Esophagus (tissue), 2 donors: ENCODE results near the gene NBPF20. TPM values are rescaled to one million over a fixed set of nuclear protein-coding genes. Genes with fewer than 3 reads are reported as not detected.
"Not testable (repeated sequence)": the region's sequence is repeated elsewhere in the genome, so short reads cannot be mapped to it uniquely, and the experiment has no call there.

Experiments
- H3K27ac ChIP-seq, 2 donors: one replicate each; pipeline ENCODE4 v1.5.1; 2013; ENCODE audit warnings: low read depth in 2 of 2, mild to moderate bottlenecking in 2 of 2, inconsistent platforms in 1 of 2, low read length in 1 of 2, moderate library complexity in 1 of 2
- H3K27me3 ChIP-seq, 2 donors: one replicate each; pipeline ENCODE4 v1.6.1; 2013; ENCODE audit warnings: low read length in 2 of 2, control low read depth in 1 of 2, mild to moderate bottlenecking in 1 of 2; ENCODE audit not compliant: insufficient read depth in 2 of 2, control insufficient read depth in 1 of 2
- H3K36me3 ChIP-seq, 2 donors: one replicate each; pipeline ENCODE4 v1.6.1; 2013; ENCODE audit warnings: low read length in 1 of 2; ENCODE audit not compliant: control insufficient read depth in 2 of 2, insufficient read depth in 2 of 2
- H3K4me1 ChIP-seq, 2 donors: one replicate each; pipeline ENCODE4 v1.6.1; 2013; ENCODE audit warnings: low read length in 1 of 2; ENCODE audit not compliant: control insufficient read depth in 2 of 2, insufficient read depth in 2 of 2
- H3K4me3 ChIP-seq, 2 donors: one replicate each; pipeline ENCODE4 v1.5.1; 2013; ENCODE audit warnings: low read length in 2 of 2, mild to moderate bottlenecking in 2 of 2, low read depth in 1 of 2, moderate library complexity in 1 of 2
- H3K9me3 ChIP-seq, 2 donors: one replicate each; pipeline ENCODE4 v1.6.1; 2013; ENCODE audit warnings: mild to moderate bottlenecking in 2 of 2, low read depth in 1 of 2, low read length in 1 of 2, moderate library complexity in 1 of 2; ENCODE audit not compliant: control insufficient read depth in 2 of 2, insufficient read depth in 1 of 2
- WGBS, 2 donors: extraction: QIAGEN DNeasy Blood & Tissue Kit; methylation state at CpG; one replicate each; pipeline ENCODE4 v1.1.7; 2013; 5-methylcytosine and 5-hydroxymethylcytosine counted together
- polyA plus RNA-seq, 2 donors: library from polyadenylated mRNA; stranded (reverse); fragments of 200-250 nt; gene quantifications; one replicate each; pipeline ENCODE4 v1.2.3, GENCODE V29; 2013
- donor health status: healthy with polysubstance abuse.
- donor health status: Bipolar disorder and iron deficiency.

Gene NBPF20
- polyA plus RNA-seq: under 1 TPM; 0.46 to 0.47 TPM

- peak within 1 kb of the TSS; percentile 65 to 76 for H3K4me3 ChIP-seq
- peaks cover 0 to 2% of the 10 kb centered on the region in 2 donors for H3K4me1 ChIP-seq
- H3K27ac ChIP-seq: no peak within 1 kb of the TSS
- H3K36me3 ChIP-seq: no peaks in the 10 kb centered on the region
- 0 to 1% methylated on average over 49 to 50 of the region's 50 CpGs for WGBS, 2 donors
- no peaks in the 10 kb centered on the region for H3K27me3 ChIP-seq
- H3K9me3 ChIP-seq: no peaks in the 10 kb centered on the region
Observed at GRCh38 chr1:145425436-145426029, at the start of gene NBPF20. NBPF20 (minus strand) TSS chr1:145425603; CDS start chr1:145405272, 20,331 bp downstream.

GRCh38 chr1:145474837-145475368, 49.5 kb upstream of the NBPF20 start:
- WGBS, 2 donors: 37 to 42% methylated on average over 3 to 8 of the region's 8 CpGs
- H3K36me3 ChIP-seq, H3K4me1 ChIP-seq, H3K27me3 ChIP-seq, H3K27ac ChIP-seq, H3K9me3 ChIP-seq, H3K4me3 ChIP-seq: not testable (repeated sequence)

GRCh38 chr1:145472731-145473130, 47.3 kb upstream of the NBPF20 start:
- H3K4me1 ChIP-seq, H3K9me3 ChIP-seq, H3K27me3 ChIP-seq, H3K4me3 ChIP-seq, H3K27ac ChIP-seq, H3K36me3 ChIP-seq: not testable (repeated sequence)
- WGBS, 2 donors: 71 to 94% methylated on average over 1 of the region's 2 CpGs

- H3K27ac ChIP-seq, H3K4me3 ChIP-seq, H3K36me3 ChIP-seq, H3K27me3 ChIP-seq, H3K4me1 ChIP-seq, H3K9me3 ChIP-seq: not testable (repeated sequence)
- 45 to 57% methylated on average over 6 of the region's 6 CpGs for WGBS, 2 donors
Observed at GRCh38 chr1:145471365-145471764, 46.0 kb upstream of the NBPF20 start.

GRCh38 chr1:145465405-145466144, 40.2 kb upstream of the NBPF20 start:
- Histone ChIP-seq H3K27ac (peak overlapping the region in 1 of 2 donors; percentile 49), H3K4me3 (peak overlapping the region; percentile 40 to 49)
- WGBS, 2 donors: 0 to 1% methylated on average over 17 to 18 of the region's 35 CpGs

GRCh38 chr1:145464708-145465336, 39.4 kb upstream of the NBPF20 start:
- not testable (repeated sequence) for H3K9me3 ChIP-seq, H3K27ac ChIP-seq, H3K36me3 ChIP-seq, H3K4me1 ChIP-seq, H3K27me3 ChIP-seq
- 11 to 12% methylated on average over 4 to 5 of the region's 21 CpGs for WGBS, 2 donors
- peak overlapping the region; percentile 40 to 49 for H3K4me3 ChIP-seq

More at GRCh38 chr1:145465405-145466144, 40.2 kb upstream of the NBPF20 start:
- not testable (repeated sequence) for H3K9me3 ChIP-seq, H3K27me3 ChIP-seq, H3K4me1 ChIP-seq, H3K36me3 ChIP-seq

- not testable (repeated sequence) for H3K36me3 ChIP-seq, H3K27ac ChIP-seq, H3K9me3 ChIP-seq, H3K4me3 ChIP-seq, H3K27me3 ChIP-seq, H3K4me1 ChIP-seq
- WGBS, 2 donors: 65 to 67% methylated on average over 2 of the region's 2 CpGs
Observed at GRCh38 chr1:145464017-145464416, 38.6 kb upstream of the NBPF20 start.

GRCh38 chr1:145460684-145461083, 35.3 kb upstream of the NBPF20 start:
- H3K27ac ChIP-seq, H3K36me3 ChIP-seq, H3K4me1 ChIP-seq, H3K9me3 ChIP-seq, H3K27me3 ChIP-seq, H3K4me3 ChIP-seq: not testable (repeated sequence)
- 56 to 71% methylated on average over 9 to 10 of the region's 10 CpGs for WGBS, 2 donors

- H3K27me3 ChIP-seq, H3K4me1 ChIP-seq, H3K4me3 ChIP-seq, H3K9me3 ChIP-seq, H3K27ac ChIP-seq, H3K36me3 ChIP-seq: not testable (repeated sequence)
- 7 to 8% methylated on average over 9 to 12 of the region's 13 CpGs for WGBS, 2 donors
Observed at GRCh38 chr1:145460048-145460447, 34.6 kb upstream of the NBPF20 start.
